ENCODE data around the gene THEM5. TPM values are rescaled to one million over a fixed set of nuclear protein-coding genes. Genes with fewer than 3 reads are reported as not detected.

The THEM5 gene
- total and polyA plus RNA-seq, 10 of the 15 experiments (the other 5 are each of a cell fraction or from before 2014, with no cell fraction given) = 0.16 TPM; not detected in 9

GRCh38 chr1:151858886-151859665 is 5.6 kb upstream of the THEM5 start:
- Histone ChIP-seq H3K4me3 (no peak overlapping the region), H3K4me2 (ENCODE audit: control insufficient read depth, insufficient read depth) (no peak overlapping the region), H3K4me1 (ENCODE audit: control insufficient read depth, insufficient read depth, low read length) (peaks cover 9% of the 10 kb centered on the region), H3K27me3 (replicated peaks in 1 of 2; ENCODE audit: control insufficient read depth in 2 of 2, insufficient read depth in 2 of 2, low read length in 1 of 2) (peaks cover 0 to 3% of the 10 kb centered on the region in 2 experiments; a peak in 1 of 4 replicates), H2AFZ (ENCODE audit: control insufficient read depth, low read depth, low read length) (no peak overlapping the region), H4K20me1 (ENCODE audit: control insufficient read depth, insufficient read depth) (no peaks in the 10 kb centered on the region), H3K36me3 (ENCODE audit: control insufficient read depth in 2 of 2, insufficient read depth in 2 of 2, low read length in 1 of 2) (no peaks in the 10 kb centered on the region), H3K27ac (ENCODE audit: control insufficient read depth, insufficient read depth) (no peak overlapping the region), H3K9me3 (replicated peaks; ENCODE audit: control insufficient read depth, insufficient read depth, low read length) (no peaks in the 10 kb centered on the region), H3K9ac (ENCODE audit: control insufficient read depth, insufficient read depth, low read length) (no peak overlapping the region), H3K79me2 (ENCODE audit: control insufficient read depth, insufficient read depth, low read length) (no peaks in the 10 kb centered on the region)
- ChIA-PET POLR2A (interaction anchor here (1.2 to 1.6 kb wide), 3 partner anchors 19 to 22 kb away, joined by 4 to 9 read pairs (median 8); partner anchors contain the start of gene C2CD4D), SMC1A (ENCODE audit: uncharacterized antibody, unreplicated experiment) (interaction anchor here (0.7 to 2.3 kb wide), 4 partner anchors 10 to 154 kb away, joined by 3 to 6 read pairs (median 4); partner anchors contain the start of gene C2CD4D), RAD21 (ENCODE audit: unreplicated experiment) (interaction anchor here (0.6 to 2.7 kb wide), 8 partner anchors 13 to 532 kb away, joined by 3 to 10 read pairs (median 4); partner anchors contain the start of genes C2CD4D and MRPL9), CTCF (interaction anchor here (0.6 to 2.8 kb wide), 7 partner anchors 11 to 142 kb away, joined by 3 to 6 read pairs (median 6); no protein-coding TSS in a partner anchor)
- TF ChIP-seq, protein P1, sequence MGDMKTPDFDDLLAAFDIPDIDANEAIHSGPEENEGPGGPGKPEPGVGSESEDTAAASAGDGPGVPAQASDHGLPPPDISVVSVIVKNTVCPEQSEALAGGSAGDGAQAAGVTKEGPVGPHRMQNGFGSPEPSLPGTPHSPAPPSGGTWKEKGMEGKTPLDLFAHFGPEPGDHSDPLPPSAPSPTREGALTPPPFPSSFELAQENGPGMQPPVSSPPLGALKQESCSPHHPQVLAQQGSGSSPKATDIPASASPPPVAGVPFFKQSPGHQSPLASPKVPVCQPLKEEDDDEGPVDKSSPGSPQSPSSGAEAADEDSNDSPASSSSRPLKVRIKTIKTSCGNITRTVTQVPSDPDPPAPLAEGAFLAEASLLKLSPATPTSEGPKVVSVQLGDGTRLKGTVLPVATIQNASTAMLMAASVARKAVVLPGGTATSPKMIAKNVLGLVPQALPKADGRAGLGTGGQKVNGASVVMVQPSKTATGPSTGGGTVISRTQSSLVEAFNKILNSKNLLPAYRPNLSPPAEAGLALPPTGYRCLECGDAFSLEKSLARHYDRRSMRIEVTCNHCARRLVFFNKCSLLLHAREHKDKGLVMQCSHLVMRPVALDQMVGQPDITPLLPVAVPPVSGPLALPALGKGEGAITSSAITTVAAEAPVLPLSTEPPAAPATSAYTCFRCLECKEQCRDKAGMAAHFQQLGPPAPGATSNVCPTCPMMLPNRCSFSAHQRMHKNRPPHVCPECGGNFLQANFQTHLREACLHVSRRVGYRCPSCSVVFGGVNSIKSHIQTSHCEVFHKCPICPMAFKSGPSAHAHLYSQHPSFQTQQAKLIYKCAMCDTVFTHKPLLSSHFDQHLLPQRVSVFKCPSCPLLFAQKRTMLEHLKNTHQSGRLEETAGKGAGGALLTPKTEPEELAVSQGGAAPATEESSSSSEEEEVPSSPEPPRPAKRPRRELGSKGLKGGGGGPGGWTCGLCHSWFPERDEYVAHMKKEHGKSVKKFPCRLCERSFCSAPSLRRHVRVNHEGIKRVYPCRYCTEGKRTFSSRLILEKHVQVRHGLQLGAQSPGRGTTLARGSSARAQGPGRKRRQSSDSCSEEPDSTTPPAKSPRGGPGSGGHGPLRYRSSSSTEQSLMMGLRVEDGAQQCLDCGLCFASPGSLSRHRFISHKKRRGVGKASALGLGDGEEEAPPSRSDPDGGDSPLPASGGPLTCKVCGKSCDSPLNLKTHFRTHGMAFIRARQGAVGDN (IDR thresholded peaks at IDR 0.05) = no peak
- no peak for TF ChIP-seq TAF1 (IDR thresholded peaks at IDR 0.05; ENCODE audit: borderline replicate concordance, low read depth, low read length)
- TF ChIP-seq POLR2AphosphoS5 (IDR thresholded peaks at IDR 0.05; ENCODE audit: low read length) = no peak
- TF ChIP-seq ATF7 (IDR thresholded peaks at IDR 0.05; ENCODE audit: low read depth) = no peak
- no peak for TF ChIP-seq ZNF217 (IDR thresholded peaks at IDR 0.05)
- TF ChIP-seq BACH1 (IDR thresholded peaks at IDR 0.05; ENCODE audit: borderline replicate concordance) = no peak
- TF ChIP-seq IRF3 (IDR thresholded peaks at IDR 0.05) = no peak
- TF ChIP-seq SP1 (IDR thresholded peaks at IDR 0.05; ENCODE audit: low read depth, low read length) = no peak
- no peak for TF ChIP-seq RAD51 (IDR thresholded peaks at IDR 0.05)
- no peak for TF ChIP-seq CREB1 (IDR thresholded peaks at IDR 0.05; ENCODE audit: low read depth)
- no peak for TF ChIP-seq RB1 (IDR thresholded peaks at IDR 0.05; ENCODE audit: borderline replicate concordance)
- TF ChIP-seq BMI1 (IDR thresholded peaks at IDR 0.05; ENCODE audit: borderline replicate concordance) = no peak
- TF ChIP-seq MXI1 (IDR thresholded peaks at IDR 0.05; ENCODE audit: low read depth, low read length) = no peak
- intact Hi-C loops (cut with micrococcal nuclease; ENCODE audit: unreplicated experiment) = no loop called here
- 64% methylated on average over 6 of the region's 6 CpGs for WGBS (ENCODE audit: insufficient coverage, insufficient replicate concordance, low lambda C conversion rate, missing lambda C conversion rate)
- peak; percentile 16; the same call in 1 of the 3 replicates for ATAC-seq
- BruUV-seq (replicated peaks) = no TSS peak
- DNase-seq (ENCODE audit: low read depth, low spot score) = no peak
- in situ Hi-C loops (cut with MboI) = no loop called here
- no peak for FAIRE-seq

All from GM12878 (cell line).